CD4-positive, CD25-positive, alpha-beta regulatory T cell (primary cell): Measurements from ENCODE around the gene TBCK. TPM values are rescaled to one million over a fixed set of nuclear protein-coding genes. Genes with fewer than 3 reads are reported as not detected.

ENCODE experiments used
- polyA plus RNA-seq, 4 donors: library from polyadenylated mRNA; unstranded; fragments of 300-500 nt; fragmentation: Illumina TruSeq; gene quantifications; one replicate each; pipeline ENCODE4 v1.2.3, GENCODE V29; 2021
- total RNA-seq: library from RNA; stranded (reverse); gene quantifications from one replicate; pipeline ENCODE4 v1.2.3, GENCODE V29; 2022

The TBCK gene
- total and polyA plus RNA-seq, 5 donors from 2014 or later: 10.9 to 47.1 (median 24.8) TPM

Other genes starting within 250 kb of the TBCK start
- 56.7 TPM for gene AIMP1, start 341 bp upstream of the TBCK start, total RNA-seq
- gene AIMP1, start 341 bp upstream of the TBCK start, polyA plus RNA-seq: 100 to 1,000 TPM in 1 of 4 donors, 10 to 100 TPM in 3; 65.5 to 104 (median 84.7) TPM
- gene GIMD1, start 52.6 kb upstream of the TBCK start, total RNA-seq: not detected
- gene GIMD1, start 52.6 kb upstream of the TBCK start, polyA plus RNA-seq: not detected